OCI-LY3 (cell line): ENCODE measurements around the gene EXOC7.

Experiments used
- CTCF ChIP-seq: fragments of 200-600, 300-600 bp; sonication (generic); IDR thresholded peaks from 2 replicates; pipeline ENCODE4 v1.5.1; 2014; ENCODE audit warnings: antibody characterized with exemption, low read length, low read depth
- EZH2phosphoT487 ChIP-seq: fragments of 200-600 bp; shearing (Covaris generic); IDR thresholded peaks from 2 replicates; pipeline ENCODE4 v1.6.1; 2018; ENCODE audit warnings: antibody characterized with exemption, mixed run types, low read depth

- TF ChIP-seq CTCF: no peak
- no peak for TF ChIP-seq EZH2phosphoT487
Observed at GRCh38 chr17:76056882-76057281, 46.7 kb downstream of the EXOC7 start.
